Mammary epithelial cell (primary cell): ENCODE results near the gene DCAKD.

Experiments used
- CTCF ChIP-seq, 2 donors: IDR thresholded peaks in 1 of 2; conservative IDR thresholded peaks in 1 of 2; 2 replicates each; pipeline ENCODE4 v1.5.1; 2011 to 2012; ENCODE audit warnings: inconsistent platforms in 2 of 2, low read length in 2 of 2, mild to moderate bottlenecking in 2 of 2, control low read depth in 1 of 2, low read depth in 1 of 2; ENCODE audit not compliant: insufficient read depth in 1 of 2; ENCODE audit errors: extremely low read depth in 1 of 2
- EZH2 ChIP-seq: IDR thresholded peaks from 2 replicates; pipeline ENCODE4 v1.6.1; 2012; ENCODE audit warnings: low read length, inconsistent platforms, borderline replicate concordance

DNA sequence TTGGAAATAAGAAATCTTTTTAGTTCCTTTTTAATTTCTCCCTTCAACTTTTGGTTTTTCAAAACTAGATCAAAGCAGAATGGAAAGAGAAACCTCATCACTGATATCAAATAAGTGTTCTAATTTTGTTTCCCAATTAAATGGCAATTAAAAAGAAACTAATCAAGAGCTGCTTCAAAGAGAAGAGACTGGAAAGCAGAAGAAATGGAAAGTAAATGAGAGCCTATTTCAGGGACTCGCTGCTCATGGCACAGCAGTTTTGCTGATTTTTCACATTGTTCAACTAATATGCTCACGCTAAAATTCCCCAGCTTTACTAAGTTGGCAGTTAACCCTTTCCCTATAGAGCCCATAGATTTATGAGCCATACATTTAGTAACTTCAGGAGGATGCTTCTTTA, 16.2 kb upstream of the DCAKD start:
- TF ChIP-seq CTCF (conservative IDR thresholded peaks at IDR 0.05 in 1 of 2, IDR thresholded peaks at IDR 0.05 in 1 of 2; ENCODE audit: extremely low read depth in 1 of 2, insufficient read depth in 1 of 2, low read depth in 1 of 2, low read length in 2 of 2) (no peak), EZH2 (no peak)
